WTC11 (cell line): ENCODE data around the gene SENP5. TPM values are rescaled to one million over a fixed set of nuclear protein-coding genes. Genes with fewer than 3 reads are reported as not detected.

Source experiments
- ATF1 ChIP-seq: sonication (generic); formaldehyde crosslinking; IDR thresholded peaks from 2 replicates; pipeline ENCODE4 v1.8.1; 2023; ENCODE audit warnings: mild to moderate bottlenecking, moderate library complexity, missing genetic modification reagents
- CREB1 ChIP-seq: sonication (generic); formaldehyde crosslinking; IDR thresholded peaks from 2 replicates; pipeline ENCODE4 v1.8.0; 2023; ENCODE audit warnings: mild to moderate bottlenecking, missing genetic modification reagents
- ELF4 ChIP-seq: sonication (generic); formaldehyde crosslinking; IDR thresholded peaks from 2 replicates; pipeline ENCODE4 v1.8.1; 2022; ENCODE audit warnings: low read depth, mild to moderate bottlenecking, moderate library complexity, missing genetic modification reagents
- EMX1 ChIP-seq: fragments of 250-450 bp; sonication (Bioruptor Pico); IDR thresholded peaks from 2 replicates; pipeline ENCODE4 v1.8.0; 2021; ENCODE audit warnings: mild to moderate bottlenecking
- ETV6 ChIP-seq: sonication (generic); formaldehyde crosslinking; IDR thresholded peaks from 2 replicates; pipeline ENCODE4 v1.8.1; 2022; ENCODE audit warnings: mild to moderate bottlenecking, missing genetic modification reagents
- FOXK1 ChIP-seq: sonication (generic); formaldehyde crosslinking; IDR thresholded peaks from 2 replicates; pipeline ENCODE4 v1.8.0; 2022; ENCODE audit warnings: mild to moderate bottlenecking, moderate library complexity, missing genetic modification reagents
- FOXP1 ChIP-seq: sonication (generic); formaldehyde crosslinking; IDR thresholded peaks from 2 replicates; pipeline ENCODE4 v1.8.0; 2022; ENCODE audit warnings: missing genetic modification reagents, mild to moderate bottlenecking, moderate library complexity, borderline replicate concordance
- IRF2 ChIP-seq: sonication (generic); formaldehyde crosslinking; IDR thresholded peaks from 2 replicates; pipeline ENCODE4 v1.8.0; 2022; ENCODE audit warnings: low read depth, missing genetic modification reagents, borderline replicate concordance
- JUN ChIP-seq: sonication (generic); formaldehyde crosslinking; IDR thresholded peaks from 2 replicates; pipeline ENCODE4 v1.8.0; 2023; ENCODE audit warnings: mild to moderate bottlenecking, missing genetic modification reagents
- NFE2L1 ChIP-seq: sonication (generic); formaldehyde crosslinking; IDR thresholded peaks from 2 replicates; pipeline ENCODE4 v1.8.1; 2023; ENCODE audit warnings: missing genetic modification reagents
- NFYB ChIP-seq: sonication (generic); formaldehyde crosslinking; conservative IDR thresholded peaks from 2 replicates; pipeline ENCODE4 v1.8.0; 2022; ENCODE audit warnings: low read depth, missing genetic modification reagents
- NR3C1 ChIP-seq: sonication (generic); formaldehyde crosslinking; conservative IDR thresholded peaks from 2 replicates; pipeline ENCODE4 v1.8.1; 2023; ENCODE audit warnings: low read depth, mild to moderate bottlenecking, missing genetic modification reagents
- TEAD4 ChIP-seq: sonication (generic); formaldehyde crosslinking; IDR thresholded peaks from 2 replicates; pipeline ENCODE4 v1.8.0; 2022; ENCODE audit warnings: mild to moderate bottlenecking, missing genetic modification reagents
- TP53 ChIP-seq: sonication (generic); formaldehyde crosslinking; IDR thresholded peaks from 2 replicates; pipeline ENCODE4 v1.8.1; 2023; ENCODE audit warnings: mild to moderate bottlenecking, missing genetic modification reagents
- ZNF219 ChIP-seq: sonication (generic); formaldehyde crosslinking; IDR thresholded peaks from 2 replicates; pipeline ENCODE4 v1.8.0; 2023; ENCODE audit warnings: missing genetic modification reagents, mild to moderate bottlenecking, borderline replicate concordance
- ZNF317 ChIP-seq: sonication (generic); formaldehyde crosslinking; IDR thresholded peaks from 2 replicates; pipeline ENCODE4 v1.8.1; 2023; ENCODE audit warnings: low read depth, mild to moderate bottlenecking, moderate library complexity, missing genetic modification reagents, borderline replicate concordance
- ZNF396 ChIP-seq: fragments of 250-450 bp; sonication (Bioruptor Pico); IDR thresholded peaks from 2 replicates; pipeline ENCODE4 v1.8.0; 2021; ENCODE audit warnings: mild to moderate bottlenecking, moderate library complexity, borderline replicate concordance
- ZNF423 ChIP-seq: fragments of 250-450 bp; sonication (Bioruptor Pico); IDR thresholded peaks from 2 replicates; pipeline ENCODE4 v2.1.2; 2022; ENCODE audit warnings: mild to moderate bottlenecking, moderate library complexity
- total RNA-seq: library from RNA; stranded (reverse); gene quantifications from 3 replicates; pipeline ENCODE4 v1.2.3, GENCODE V29; 2021
- TF ChIP-seq, protein P1 (sequence below): fragments of 250-450 bp; sonication (Bioruptor Pico); IDR thresholded peaks from 2 replicates; pipeline ENCODE4 v1.9.0; 2021; ENCODE audit warnings: mild to moderate bottlenecking
- TF ChIP-seq, protein P2 (sequence below): fragments of 250-450 bp; sonication (Bioruptor Pico); IDR thresholded peaks from 2 replicates; pipeline ENCODE4 v1.9.0; 2021; ENCODE audit warnings: mild to moderate bottlenecking, borderline replicate concordance
- TF ChIP-seq, protein P3 (sequence below): fragments of 200-600 bp; IDR thresholded peaks from 2 replicates; pipeline ENCODE4 v1.8.0; 2022; ENCODE audit warnings: antibody characterized with exemption
- TF ChIP-seq, protein P4 (sequence below): sonication (generic); formaldehyde crosslinking; IDR thresholded peaks from 2 replicates; pipeline ENCODE4 v1.8.0; 2023; ENCODE audit warnings: mild to moderate bottlenecking, missing genetic modification reagents
- TF ChIP-seq, protein P5 (sequence below): fragments of 250-450 bp; sonication (Bioruptor Pico); IDR thresholded peaks from 2 replicates; pipeline ENCODE4 v1.9.0; 2021; ENCODE audit warnings: moderate library complexity, mild to moderate bottlenecking, inconsistent platforms, borderline replicate concordance
- TF ChIP-seq, protein P6 (sequence below): sonication (generic); formaldehyde crosslinking; IDR thresholded peaks from 2 replicates; pipeline ENCODE4 v1.8.0; 2022; ENCODE audit warnings: mild to moderate bottlenecking, missing genetic modification reagents
- TF ChIP-seq, protein P7 (sequence below): sonication (generic); formaldehyde crosslinking; IDR thresholded peaks from 2 replicates; pipeline ENCODE4 v1.8.1; 2022; ENCODE audit warnings: mild to moderate bottlenecking, missing genetic modification reagents, moderate library complexity, borderline replicate concordance

The SENP5 gene
- total RNA-seq, 1 experiment from 2014 or later, result 30.8 TPM

DNA sequence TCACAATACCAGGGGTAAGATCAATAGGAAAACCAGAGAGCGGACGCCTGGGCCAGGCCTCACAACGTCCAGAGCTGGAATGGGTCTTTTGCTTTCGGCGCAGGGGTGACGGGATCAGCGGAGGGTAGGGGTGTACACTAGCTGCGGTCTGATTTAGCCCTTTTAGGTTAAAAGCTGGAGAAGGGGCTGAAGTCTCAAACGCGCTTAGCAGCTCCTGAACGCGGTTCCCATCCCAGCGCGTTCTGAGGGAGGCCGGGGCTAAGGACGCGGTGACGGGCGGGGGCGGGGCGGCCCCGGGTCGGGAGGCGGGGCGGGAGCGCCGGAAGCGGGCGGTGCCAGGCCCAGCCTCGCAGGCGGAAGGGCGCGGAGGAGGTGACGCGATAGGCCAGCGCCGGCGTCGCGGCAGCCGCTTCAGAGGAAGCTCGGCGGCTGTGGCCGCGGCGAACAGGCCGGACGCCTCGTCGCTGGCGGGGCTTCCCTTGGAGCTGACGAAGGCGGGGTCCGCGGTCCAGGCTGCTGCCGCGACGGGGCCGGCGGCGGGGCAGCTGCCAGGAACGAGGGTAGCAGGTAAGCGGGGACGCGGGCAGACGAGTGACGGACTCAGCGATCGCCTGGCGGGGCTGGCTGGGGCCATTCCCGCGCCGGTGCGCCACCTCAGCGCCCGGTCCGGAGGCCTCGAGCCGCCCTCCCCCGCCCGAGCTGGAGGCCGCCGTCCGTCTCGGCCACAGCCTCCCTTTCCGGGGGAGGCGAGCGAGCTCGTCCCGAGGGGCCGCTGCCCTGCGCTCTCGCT lies at the start of gene SENP5 (continued):
- TF ChIP-seq TP53 (CRISPR knock-in tag) (0 out of 2 replicates have a peak, but pooled peaks have one; percentile 14), FOXK1 (peak; percentile 75), ZNF317 (CRISPR knock-in tag) (peak; percentile 33; the same call in 1 of the 2 replicates), ZNF423 (CRISPR knock-in tag) (no peak), NFE2L1 (no peak), JUN (CRISPR knock-in tag) (no peak; the same call in 1 of the 2 replicates), ELF4 (CRISPR knock-in tag) (0 out of 2 replicates have a peak, but pooled peaks have one; percentile 14), NFYB (CRISPR knock-in tag) (no peak), CREB1 (no peak), TEAD4 (CRISPR knock-in tag) (no peak), ZNF396 (no peak), ZNF219 (no peak), IRF2 (no peak), ETV6 (CRISPR knock-in tag) (no peak; the same call in none of the 2 replicates), FOXP1 (peak; percentile 83; the same call in 1 of the 2 replicates), NR3C1 (no peak), EMX1 (CRISPR knock-in tag) (no peak), ATF1 (CRISPR knock-in tag) (peak; percentile 88)
- TF ChIP-seq, protein P1, sequence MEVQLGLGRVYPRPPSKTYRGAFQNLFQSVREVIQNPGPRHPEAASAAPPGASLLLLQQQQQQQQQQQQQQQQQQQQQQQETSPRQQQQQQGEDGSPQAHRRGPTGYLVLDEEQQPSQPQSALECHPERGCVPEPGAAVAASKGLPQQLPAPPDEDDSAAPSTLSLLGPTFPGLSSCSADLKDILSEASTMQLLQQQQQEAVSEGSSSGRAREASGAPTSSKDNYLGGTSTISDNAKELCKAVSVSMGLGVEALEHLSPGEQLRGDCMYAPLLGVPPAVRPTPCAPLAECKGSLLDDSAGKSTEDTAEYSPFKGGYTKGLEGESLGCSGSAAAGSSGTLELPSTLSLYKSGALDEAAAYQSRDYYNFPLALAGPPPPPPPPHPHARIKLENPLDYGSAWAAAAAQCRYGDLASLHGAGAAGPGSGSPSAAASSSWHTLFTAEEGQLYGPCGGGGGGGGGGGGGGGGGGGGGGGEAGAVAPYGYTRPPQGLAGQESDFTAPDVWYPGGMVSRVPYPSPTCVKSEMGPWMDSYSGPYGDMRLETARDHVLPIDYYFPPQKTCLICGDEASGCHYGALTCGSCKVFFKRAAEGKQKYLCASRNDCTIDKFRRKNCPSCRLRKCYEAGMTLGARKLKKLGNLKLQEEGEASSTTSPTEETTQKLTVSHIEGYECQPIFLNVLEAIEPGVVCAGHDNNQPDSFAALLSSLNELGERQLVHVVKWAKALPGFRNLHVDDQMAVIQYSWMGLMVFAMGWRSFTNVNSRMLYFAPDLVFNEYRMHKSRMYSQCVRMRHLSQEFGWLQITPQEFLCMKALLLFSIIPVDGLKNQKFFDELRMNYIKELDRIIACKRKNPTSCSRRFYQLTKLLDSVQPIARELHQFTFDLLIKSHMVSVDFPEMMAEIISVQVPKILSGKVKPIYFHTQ (CRISPR knock-in tag), result no peak
- TF ChIP-seq, protein P2, sequence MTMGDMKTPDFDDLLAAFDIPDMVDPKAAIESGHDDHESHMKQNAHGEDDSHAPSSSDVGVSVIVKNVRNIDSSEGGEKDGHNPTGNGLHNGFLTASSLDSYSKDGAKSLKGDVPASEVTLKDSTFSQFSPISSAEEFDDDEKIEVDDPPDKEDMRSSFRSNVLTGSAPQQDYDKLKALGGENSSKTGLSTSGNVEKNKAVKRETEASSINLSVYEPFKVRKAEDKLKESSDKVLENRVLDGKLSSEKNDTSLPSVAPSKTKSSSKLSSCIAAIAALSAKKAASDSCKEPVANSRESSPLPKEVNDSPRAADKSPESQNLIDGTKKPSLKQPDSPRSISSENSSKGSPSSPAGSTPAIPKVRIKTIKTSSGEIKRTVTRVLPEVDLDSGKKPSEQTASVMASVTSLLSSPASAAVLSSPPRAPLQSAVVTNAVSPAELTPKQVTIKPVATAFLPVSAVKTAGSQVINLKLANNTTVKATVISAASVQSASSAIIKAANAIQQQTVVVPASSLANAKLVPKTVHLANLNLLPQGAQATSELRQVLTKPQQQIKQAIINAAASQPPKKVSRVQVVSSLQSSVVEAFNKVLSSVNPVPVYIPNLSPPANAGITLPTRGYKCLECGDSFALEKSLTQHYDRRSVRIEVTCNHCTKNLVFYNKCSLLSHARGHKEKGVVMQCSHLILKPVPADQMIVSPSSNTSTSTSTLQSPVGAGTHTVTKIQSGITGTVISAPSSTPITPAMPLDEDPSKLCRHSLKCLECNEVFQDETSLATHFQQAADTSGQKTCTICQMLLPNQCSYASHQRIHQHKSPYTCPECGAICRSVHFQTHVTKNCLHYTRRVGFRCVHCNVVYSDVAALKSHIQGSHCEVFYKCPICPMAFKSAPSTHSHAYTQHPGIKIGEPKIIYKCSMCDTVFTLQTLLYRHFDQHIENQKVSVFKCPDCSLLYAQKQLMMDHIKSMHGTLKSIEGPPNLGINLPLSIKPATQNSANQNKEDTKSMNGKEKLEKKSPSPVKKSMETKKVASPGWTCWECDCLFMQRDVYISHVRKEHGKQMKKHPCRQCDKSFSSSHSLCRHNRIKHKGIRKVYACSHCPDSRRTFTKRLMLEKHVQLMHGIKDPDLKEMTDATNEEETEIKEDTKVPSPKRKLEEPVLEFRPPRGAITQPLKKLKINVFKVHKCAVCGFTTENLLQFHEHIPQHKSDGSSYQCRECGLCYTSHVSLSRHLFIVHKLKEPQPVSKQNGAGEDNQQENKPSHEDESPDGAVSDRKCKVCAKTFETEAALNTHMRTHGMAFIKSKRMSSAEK (CRISPR knock-in tag), result no peak
- TF ChIP-seq, protein P3, sequence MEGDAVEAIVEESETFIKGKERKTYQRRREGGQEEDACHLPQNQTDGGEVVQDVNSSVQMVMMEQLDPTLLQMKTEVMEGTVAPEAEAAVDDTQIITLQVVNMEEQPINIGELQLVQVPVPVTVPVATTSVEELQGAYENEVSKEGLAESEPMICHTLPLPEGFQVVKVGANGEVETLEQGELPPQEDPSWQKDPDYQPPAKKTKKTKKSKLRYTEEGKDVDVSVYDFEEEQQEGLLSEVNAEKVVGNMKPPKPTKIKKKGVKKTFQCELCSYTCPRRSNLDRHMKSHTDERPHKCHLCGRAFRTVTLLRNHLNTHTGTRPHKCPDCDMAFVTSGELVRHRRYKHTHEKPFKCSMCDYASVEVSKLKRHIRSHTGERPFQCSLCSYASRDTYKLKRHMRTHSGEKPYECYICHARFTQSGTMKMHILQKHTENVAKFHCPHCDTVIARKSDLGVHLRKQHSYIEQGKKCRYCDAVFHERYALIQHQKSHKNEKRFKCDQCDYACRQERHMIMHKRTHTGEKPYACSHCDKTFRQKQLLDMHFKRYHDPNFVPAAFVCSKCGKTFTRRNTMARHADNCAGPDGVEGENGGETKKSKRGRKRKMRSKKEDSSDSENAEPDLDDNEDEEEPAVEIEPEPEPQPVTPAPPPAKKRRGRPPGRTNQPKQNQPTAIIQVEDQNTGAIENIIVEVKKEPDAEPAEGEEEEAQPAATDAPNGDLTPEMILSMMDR, result no peak
- TF ChIP-seq, protein P4, sequence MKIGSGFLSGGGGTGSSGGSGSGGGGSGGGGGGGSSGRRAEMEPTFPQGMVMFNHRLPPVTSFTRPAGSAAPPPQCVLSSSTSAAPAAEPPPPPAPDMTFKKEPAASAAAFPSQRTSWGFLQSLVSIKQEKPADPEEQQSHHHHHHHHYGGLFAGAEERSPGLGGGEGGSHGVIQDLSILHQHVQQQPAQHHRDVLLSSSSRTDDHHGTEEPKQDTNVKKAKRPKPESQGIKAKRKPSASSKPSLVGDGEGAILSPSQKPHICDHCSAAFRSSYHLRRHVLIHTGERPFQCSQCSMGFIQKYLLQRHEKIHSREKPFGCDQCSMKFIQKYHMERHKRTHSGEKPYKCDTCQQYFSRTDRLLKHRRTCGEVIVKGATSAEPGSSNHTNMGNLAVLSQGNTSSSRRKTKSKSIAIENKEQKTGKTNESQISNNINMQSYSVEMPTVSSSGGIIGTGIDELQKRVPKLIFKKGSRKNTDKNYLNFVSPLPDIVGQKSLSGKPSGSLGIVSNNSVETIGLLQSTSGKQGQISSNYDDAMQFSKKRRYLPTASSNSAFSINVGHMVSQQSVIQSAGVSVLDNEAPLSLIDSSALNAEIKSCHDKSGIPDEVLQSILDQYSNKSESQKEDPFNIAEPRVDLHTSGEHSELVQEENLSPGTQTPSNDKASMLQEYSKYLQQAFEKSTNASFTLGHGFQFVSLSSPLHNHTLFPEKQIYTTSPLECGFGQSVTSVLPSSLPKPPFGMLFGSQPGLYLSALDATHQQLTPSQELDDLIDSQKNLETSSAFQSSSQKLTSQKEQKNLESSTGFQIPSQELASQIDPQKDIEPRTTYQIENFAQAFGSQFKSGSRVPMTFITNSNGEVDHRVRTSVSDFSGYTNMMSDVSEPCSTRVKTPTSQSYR (CRISPR knock-in tag), result no peak
- TF ChIP-seq, protein P5, sequence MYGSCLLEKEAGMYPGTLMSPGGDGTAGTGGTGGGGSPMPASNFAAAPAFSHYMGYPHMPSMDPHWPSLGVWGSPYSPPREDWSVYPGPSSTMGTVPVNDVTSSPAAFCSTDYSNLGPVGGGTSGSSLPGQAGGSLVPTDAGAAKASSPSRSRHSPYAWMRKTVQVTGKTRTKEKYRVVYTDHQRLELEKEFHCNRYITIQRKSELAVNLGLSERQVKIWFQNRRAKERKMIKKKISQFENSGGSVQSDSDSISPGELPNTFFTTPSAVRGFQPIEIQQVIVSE (CRISPR knock-in tag), result no peak
- TF ChIP-seq, protein P6, sequence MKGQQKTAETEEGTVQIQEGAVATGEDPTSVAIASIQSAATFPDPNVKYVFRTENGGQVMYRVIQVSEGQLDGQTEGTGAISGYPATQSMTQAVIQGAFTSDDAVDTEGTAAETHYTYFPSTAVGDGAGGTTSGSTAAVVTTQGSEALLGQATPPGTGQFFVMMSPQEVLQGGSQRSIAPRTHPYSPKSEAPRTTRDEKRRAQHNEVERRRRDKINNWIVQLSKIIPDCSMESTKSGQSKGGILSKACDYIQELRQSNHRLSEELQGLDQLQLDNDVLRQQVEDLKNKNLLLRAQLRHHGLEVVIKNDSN (CRISPR knock-in tag), result no peak
- TF ChIP-seq, protein P7, sequence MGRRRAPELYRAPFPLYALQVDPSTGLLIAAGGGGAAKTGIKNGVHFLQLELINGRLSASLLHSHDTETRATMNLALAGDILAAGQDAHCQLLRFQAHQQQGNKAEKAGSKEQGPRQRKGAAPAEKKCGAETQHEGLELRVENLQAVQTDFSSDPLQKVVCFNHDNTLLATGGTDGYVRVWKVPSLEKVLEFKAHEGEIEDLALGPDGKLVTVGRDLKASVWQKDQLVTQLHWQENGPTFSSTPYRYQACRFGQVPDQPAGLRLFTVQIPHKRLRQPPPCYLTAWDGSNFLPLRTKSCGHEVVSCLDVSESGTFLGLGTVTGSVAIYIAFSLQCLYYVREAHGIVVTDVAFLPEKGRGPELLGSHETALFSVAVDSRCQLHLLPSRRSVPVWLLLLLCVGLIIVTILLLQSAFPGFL (CRISPR knock-in tag), result no peak
